PFSK-1 (cell line): Measurements from ENCODE around the gene RSRC1.

Experiments
- FOXP2 ChIP-seq: optimal IDR thresholded peaks from 2 replicates; pipeline ENCODE3; 2011; ENCODE audit warnings: borderline replicate concordance, control low read depth, inconsistent platforms; ENCODE audit not compliant: insufficient read depth; ENCODE audit errors: extremely low read length, extremely low read depth
- POLR2AphosphoS5 ChIP-seq: IDR thresholded peaks from 2 replicates; pipeline ENCODE4 v1.6.1; 2012; ENCODE audit warnings: low read depth, mild to moderate bottlenecking, control low read depth, low read length, moderate library complexity
- REST ChIP-seq, 2 experiments: IDR thresholded peaks; 2 replicates each; pipeline versions ENCODE4 v1.6.1 to v1.8.0; 2011 to 2012; ENCODE audit warnings: low read depth in 2 of 2, low read length in 2 of 2, control low read depth in 1 of 2, inconsistent platforms in 1 of 2, mild to moderate bottlenecking in 1 of 2, moderate library complexity in 1 of 2; ENCODE audit not compliant: insufficient read depth in 1 of 2
- SIN3A ChIP-seq: IDR thresholded peaks from 2 replicates; pipeline ENCODE4 v1.6.1; 2012; ENCODE audit warnings: mild to moderate bottlenecking, low read length, moderate library complexity, borderline replicate concordance; ENCODE audit not compliant: insufficient read depth
- TAF1 ChIP-seq: IDR thresholded peaks from 2 replicates; pipeline ENCODE4 v1.6.1; 2012; ENCODE audit warnings: low read length, control low read depth, borderline replicate concordance; ENCODE audit not compliant: insufficient read depth

RSRC1 gene

GRCh38 chr3:158402590-158402989, 292.7 kb downstream of the RSRC1 start:
- no peak for TF ChIP-seq SIN3A
- no peak for TF ChIP-seq POLR2AphosphoS5
- TF ChIP-seq REST (IDR thresholded peaks at IDR 0.05; ENCODE audit: insufficient read depth in 1 of 2, low read depth in 2 of 2, low read length in 2 of 2), result no peak
- no peak for TF ChIP-seq FOXP2
- no peak for TF ChIP-seq TAF1

- TF ChIP-seq REST (IDR thresholded peaks at IDR 0.05; ENCODE audit: insufficient read depth in 1 of 2, low read depth in 2 of 2, low read length in 2 of 2), result no peak
- TF ChIP-seq FOXP2, result no peak
- no peak for TF ChIP-seq TAF1
- TF ChIP-seq SIN3A, result no peak
Observed at GRCh38 chr3:158403013-158403412, 293.1 kb downstream of the RSRC1 start.

GRCh38 chr3:158404131-158404718, 294.3 kb downstream of the RSRC1 start:
- TF ChIP-seq TAF1 (no peak), SIN3A (no peak), FOXP2 (no peak), REST (IDR thresholded peaks at IDR 0.05; ENCODE audit: insufficient read depth in 1 of 2, low read depth in 2 of 2, low read length in 2 of 2) (no peak), POLR2AphosphoS5 (no peak)

- TF ChIP-seq POLR2AphosphoS5 (no peak), FOXP2 (no peak), SIN3A (no peak), REST (IDR thresholded peaks at IDR 0.05; ENCODE audit: insufficient read depth in 1 of 2, low read depth in 2 of 2, low read length in 2 of 2) (no peak), TAF1 (no peak)
Observed at GRCh38 chr3:158405507-158405906, 295.6 kb downstream of the RSRC1 start.

- TF ChIP-seq SIN3A (no peak), TAF1 (no peak), REST (IDR thresholded peaks at IDR 0.05; ENCODE audit: insufficient read depth in 1 of 2, low read depth in 2 of 2, low read length in 2 of 2) (no peak), POLR2AphosphoS5 (no peak), FOXP2 (no peak)
Observed at GRCh38 chr3:158407844-158408517, 298.1 kb downstream of the RSRC1 start.
